ENCODE measurements around the gene DMD.
"Not testable (repeated sequence)": the region's sequence is repeated elsewhere in the genome, so short reads cannot be mapped to it uniquely, and the experiment has no call there.

The DMD gene

DNA sequence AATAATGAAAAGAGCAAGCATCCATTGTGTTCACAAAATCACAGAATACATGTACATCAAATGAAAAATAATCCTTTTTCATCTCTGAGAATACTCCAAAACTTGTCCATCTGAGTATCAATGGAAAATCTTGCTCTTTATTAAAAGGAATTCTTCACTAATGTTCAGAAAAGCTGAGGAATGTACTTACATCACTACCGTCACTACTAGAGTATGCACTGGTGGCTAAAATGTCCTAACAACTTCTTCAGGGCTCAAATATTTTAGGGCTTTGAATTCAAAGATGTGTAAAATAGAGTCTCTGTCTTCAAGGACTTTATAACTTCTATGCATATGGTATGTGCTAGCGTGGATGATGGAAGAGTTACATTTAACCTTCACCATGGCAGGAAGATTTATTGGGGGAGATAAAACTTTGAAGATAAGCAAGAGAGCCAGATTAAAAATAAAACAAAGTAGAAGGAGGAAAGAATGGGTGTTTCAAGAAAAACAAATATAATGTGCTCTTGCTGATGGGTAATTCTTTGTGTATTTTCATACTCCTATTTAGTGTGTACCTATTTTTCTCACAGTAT lies 55.1 kb downstream of the DMD start:
- peak; percentile 2 for DNase-seq (ENCODE audit: low read depth, low spot score)

DNA sequence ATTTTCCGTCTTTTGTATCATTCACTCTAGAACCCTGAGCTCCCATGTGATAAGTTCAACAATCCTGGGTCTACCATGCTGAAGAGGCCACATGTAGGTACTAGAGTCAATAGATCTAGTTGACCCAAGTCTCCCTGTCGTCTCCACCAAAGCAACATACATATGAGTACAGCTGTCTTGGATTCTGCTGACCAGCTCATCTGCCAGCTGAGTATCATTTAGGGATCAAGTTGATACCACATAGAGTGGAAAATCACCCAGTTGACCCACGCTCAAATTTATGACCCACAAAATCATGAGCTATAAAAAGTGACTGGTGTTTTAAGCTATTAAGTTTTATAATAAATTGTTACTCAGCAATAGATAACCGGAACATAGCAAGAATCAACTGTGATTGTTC lies 61.8 kb downstream of the DMD start:
- DNase-seq (ENCODE audit: low read depth, low spot score) = no peak

DNA sequence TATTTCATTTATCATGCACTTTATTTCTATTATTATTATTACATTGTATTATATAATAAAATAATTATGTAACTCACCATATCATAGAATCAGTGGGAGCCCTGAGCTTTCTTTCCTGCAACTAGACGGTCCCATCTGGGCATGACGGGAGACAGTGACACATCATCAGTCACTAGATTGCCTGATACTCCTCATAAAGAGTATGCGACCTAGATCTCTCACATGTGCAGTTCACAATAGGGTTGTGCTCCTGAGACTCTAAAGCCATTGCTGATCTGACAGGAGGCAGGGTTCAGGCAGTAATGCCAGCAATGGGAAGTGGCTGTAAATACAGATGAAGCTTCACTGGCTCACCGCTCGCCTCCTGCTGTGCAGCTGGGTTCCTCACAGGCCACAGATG lies 62.3 kb downstream of the DMD start:
- DNase-seq (ENCODE audit: low read depth, low spot score) = no peak

DNA sequence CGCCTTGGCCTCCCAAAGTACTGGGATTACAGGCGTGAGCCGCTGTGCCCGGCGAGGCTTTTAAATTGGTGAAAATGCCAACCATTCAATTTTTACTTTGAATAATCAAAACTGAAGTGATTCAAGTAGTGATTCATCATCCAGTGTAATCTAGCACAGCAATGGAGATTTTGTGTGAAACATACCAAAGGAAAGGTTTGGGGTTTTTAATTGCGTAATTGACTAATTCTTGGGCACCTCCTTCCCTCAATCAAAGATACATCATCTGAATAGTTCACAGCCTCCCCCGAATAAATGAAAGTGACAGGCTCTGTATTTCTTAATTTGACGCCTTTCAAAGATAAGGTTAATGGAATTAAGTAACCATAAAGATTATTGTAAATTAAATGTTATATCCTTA lies 69.0 kb downstream of the DMD start:
- DNase-seq (ENCODE audit: low read depth, low spot score) = peak; percentile 1

DNA sequence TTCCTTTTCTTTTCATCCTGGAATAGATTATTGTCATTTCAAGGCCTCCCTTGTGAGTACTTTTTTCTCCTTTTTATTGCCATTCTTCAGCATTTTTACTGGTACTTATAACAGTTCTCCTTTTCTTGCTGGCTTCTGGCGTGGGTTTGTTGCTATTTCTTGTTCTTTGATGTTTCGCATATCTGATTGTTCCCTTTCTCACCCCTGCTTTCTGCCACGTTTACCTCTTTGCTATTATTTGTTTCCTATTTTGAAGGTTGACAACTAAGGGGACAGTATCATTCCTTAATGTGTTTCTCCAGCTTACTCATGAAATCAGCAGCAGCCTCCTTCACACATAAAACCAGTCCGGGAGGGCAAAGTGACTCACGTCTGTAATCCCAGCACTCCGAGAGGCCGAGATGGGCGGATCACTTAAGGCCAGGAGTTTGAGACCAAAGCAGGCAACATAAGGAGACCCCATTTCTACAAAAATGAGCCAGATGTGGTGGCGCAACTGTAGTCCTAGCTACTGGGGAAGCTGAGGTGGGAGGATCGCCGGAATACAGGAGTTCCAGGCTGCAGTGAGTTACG lies 72.6 kb downstream of the DMD start:
- DNase-seq (ENCODE audit: low read depth, low spot score) = peak; percentile 18

DNA sequence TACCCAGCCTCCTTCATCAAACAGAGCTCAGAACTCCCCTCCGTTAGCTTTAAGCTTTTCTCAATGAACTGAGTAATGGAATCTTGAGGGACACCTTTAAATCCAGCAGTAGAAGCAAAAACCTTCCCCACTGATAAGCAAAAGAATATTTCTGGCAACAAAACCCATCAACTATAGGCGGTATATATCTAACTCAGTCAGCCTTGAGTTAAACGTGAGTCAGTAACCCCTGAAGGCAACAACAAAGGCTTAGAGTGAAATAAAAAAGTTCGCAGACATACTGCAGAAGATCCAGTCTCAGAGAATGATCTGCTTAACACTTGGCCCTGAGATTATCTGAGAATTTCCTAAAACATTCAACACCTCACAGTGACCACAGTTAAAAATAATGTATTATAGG lies 77.2 kb downstream of the DMD start:
- no peak for DNase-seq (ENCODE audit: low read depth, low spot score)

DNA sequence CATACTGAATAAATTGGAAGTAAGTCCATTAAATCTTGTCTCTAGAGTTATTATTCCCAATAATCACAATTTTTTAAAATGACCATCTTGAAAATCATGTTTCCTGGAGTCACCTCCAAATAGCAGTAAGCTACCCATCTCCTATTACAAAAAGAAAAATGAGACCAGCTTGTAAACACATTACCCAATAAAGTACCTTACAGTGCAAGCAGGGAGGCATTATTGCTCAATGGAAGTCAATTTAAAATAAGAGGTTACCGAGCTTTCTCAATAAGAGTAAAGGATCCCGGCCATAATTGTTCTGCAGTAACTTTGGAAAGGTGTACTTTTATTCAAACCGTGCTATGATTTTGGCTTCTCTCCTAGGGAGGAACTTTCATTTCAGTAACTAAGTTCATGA lies 78.0 kb downstream of the DMD start:
- no peak for DNase-seq (ENCODE audit: low read depth, low spot score)

DNA sequence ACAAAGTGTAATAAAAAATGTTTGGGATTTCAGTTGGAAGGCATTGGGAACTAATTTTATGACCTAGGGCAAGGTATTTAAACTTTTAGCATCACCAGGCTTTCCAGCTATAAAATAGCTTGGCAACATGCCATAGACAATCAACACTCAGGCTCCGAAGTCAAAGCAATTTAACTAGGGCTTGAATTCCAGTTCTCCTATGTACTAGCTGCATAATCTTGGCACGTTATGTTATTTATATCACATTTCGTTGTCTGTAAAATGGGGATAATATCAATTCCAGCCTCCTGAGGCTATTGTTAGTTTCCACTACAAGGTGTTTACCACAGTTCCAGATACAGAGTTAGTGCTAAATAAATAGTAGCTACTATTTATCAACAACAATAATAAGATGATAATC lies 78.8 kb downstream of the DMD start:
- DNase-seq (ENCODE audit: low read depth, low spot score) = no peak

DNA sequence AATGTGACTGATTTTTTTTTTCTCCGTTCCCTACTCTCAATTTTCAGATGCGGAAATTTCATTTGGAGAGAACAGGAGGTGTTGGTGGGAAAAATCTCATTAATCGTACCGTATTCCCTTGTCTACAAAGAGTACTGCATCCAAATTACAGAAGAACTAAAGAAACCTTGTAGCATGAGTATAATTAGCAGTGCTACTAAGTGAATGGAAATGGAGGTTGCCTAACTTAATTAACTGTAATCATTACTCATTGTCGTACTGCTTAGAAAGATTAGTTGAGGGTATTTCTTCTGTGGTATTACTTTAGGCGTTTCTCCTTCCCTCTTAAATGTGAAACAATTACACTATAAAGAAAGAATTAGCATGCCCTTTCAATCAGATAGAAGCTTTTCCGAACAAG lies 81.7 kb downstream of the DMD start:
- DNase-seq (ENCODE audit: low read depth, low spot score) = no peak

DNA sequence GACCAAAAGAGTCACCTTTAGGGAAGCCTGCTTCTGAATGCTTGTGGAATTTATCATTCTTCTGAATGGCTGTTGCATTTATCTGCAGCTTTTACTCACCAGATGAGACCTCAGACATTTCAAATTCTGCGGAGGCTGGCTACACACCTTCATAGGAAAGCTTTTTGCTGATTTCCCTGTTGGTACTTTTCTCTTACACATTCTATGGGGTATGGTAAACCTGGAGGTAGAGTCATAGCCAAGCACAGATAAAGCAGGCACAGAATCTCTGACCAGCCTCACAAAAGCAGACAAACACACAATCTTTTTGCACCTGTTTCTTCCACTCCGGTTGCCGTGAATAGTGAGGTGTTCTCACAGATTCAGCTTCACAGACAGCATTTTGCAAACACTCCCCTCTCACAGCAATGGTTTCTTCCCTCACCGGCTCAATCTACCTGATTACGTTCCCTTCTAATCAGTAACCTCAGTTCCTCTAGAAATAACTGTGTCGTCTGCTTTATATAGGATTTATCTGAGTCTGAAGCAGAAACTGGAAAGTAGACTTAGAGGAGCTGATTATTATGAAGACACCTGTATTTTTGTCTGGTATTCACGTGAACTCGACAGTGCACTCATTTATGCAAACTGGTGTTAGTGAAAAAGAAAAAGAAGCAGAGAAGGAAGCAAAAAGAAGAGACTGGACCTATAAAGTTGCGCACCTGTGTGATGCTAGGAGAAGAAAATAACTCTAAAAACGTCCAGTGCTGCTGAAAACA lies 83.1 kb downstream of the DMD start:
- DNase-seq (ENCODE audit: low read depth, low spot score) = no peak

DNA sequence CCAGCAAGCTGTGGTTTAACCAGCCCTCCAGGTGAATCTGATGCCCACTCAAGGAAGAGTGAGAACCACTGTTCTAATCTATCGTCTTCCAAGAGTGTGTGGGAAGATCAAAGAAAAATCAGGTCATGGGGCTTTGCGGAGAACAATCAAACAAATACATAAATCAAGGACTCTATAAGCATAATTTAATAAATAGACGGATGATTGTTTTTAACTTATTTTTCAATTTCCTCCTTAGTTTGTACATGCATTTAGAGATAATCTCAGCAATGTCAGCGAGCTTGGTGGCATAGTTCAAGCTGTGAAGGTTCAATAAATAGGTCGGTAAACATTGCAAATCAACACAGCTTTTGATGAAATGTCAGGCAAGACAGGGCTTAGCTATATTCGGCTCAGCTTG lies 84.9 kb downstream of the DMD start:
- no peak for DNase-seq (ENCODE audit: low read depth, low spot score)

DNA sequence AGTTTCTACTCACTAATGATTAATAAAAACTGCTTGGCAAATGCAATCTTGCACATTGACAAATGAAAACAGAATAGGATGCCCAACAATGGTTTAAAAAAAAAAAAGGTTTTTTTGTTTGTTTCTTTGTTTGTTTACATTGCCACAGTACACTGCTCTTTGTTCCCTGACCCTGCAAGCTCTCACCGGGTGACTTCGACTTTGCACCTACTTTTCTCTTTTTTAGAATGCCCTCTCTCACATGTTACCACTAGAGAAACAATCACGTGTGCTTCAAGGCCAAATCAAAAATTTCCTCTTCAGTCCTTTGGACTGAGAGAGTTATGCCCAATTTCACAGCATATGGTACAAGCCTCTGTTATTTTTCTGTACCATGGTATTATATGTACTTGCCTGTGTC lies 101.5 kb downstream of the DMD start:
- DNase-seq (ENCODE audit: low read depth, low spot score) = no peak

DNA sequence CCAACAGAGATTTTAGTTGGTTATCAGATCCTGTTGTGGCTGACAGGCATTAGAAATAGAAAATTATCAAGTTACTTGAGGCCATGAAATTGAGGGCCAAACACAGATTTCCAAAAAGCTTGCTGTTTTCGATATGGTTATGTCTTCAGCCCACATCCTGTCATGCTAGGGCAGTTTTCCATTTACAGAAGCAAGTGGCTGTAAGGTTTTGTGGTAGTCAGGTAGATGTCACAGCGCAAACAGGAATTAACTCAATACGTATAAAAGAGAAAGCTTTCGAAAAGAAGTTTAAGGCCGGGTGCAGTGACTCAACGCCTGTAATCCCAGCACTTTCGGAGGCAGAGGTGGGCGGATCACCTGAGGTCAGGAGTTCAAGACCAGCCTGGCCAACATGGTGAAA lies 104.6 kb downstream of the DMD start:
- DNase-seq (ENCODE audit: low read depth, low spot score) = no peak

DNA sequence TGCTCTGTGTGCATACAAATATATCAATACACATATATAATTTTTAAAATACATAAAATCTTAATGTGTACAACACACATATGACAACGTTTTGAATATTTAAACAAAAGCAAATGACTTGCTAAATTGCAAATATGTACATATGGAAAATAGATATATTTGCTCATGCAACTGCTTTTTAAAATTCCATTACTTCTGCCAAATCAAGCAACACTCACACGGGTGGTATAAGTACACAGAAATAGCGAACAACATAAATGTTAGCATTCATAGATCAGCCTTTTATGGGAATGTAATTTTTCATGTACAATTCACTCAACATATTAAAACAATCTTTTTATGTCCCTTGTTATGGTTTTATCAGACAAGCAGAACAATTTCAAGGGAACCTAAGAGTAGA lies 116.3 kb downstream of the DMD start:
- DNase-seq (ENCODE audit: low read depth, low spot score) = no peak

DNA sequence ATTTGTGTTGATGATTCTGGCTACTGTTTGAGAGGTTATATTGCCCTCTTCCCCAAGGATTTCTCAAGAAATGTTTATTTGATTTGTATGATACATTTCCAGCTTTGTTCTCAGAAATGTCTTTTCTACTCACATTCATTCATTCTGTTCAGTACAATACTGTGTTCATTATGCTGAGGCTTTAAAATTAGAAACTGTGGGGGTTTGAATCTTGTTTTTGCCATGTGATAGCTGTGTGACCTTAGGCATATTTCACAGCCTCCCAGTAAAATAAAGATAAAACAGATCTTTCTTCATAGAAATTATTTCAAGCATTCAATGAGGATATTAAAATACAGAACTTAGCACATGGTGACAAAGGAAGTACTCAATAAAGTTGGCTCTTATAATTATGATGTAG lies 123.9 kb downstream of the DMD start:
- no peak for DNase-seq (ENCODE audit: low read depth, low spot score)

DNA sequence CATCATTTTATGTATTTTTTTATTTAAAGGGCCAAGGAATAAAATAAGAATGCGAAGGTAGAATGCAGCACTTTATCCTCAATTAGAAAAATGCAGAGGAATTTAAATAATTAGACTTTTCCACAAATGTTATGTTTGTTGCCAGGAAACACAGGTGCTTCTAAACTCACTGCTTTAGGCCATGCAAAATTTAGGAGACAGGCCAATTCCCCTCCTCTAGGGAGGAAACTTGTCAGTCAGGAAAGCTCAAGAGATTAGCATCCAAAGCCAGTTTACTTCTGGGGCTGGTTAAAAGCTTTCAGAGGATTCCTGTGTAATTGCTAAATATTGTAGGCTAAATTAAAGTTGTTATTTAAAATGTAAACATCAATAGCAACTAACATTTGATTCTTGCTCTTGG lies 124.5 kb downstream of the DMD start:
- no peak for DNase-seq (ENCODE audit: low read depth, low spot score)

DNA sequence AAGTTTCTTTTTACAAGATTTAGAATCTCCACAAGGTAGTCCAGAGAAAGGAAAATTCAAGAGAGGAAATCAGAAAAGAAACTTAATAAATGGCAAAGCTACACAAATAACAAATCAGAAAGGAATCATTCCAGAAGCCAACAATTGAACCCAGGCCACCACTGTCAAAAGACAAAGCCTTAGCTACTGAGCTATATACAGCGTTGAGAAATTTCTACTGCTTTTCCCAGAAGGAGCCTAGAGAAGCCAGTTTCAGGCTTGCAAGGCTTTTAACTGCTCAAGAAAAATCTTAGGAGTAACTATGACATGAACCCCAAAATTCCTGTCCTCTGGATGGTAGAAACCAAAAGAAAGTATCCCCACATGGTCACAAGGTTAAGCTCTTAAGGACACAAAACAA lies 129.0 kb downstream of the DMD start:
- no peak for DNase-seq (ENCODE audit: low read depth, low spot score)

DNA sequence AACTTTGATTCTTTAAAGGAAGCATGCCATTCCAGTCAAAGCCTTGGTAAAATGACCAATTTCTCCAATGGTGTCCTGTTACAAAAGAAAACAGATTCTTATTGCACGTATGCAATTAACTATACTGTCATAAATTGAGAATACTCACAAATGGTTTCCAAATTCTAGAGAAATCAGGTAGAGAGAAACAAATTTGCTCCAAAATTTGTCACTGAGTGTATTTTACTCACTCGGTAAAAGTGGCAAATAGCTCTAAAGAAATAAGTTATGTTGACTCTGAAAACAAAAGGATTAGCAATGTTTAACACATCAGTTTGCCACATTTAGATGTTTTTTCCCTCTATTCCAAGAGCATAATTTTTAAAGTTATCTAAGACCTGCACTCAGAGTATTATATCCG lies 133.1 kb downstream of the DMD start:
- DNase-seq (ENCODE audit: low read depth, low spot score) = no peak

DNA sequence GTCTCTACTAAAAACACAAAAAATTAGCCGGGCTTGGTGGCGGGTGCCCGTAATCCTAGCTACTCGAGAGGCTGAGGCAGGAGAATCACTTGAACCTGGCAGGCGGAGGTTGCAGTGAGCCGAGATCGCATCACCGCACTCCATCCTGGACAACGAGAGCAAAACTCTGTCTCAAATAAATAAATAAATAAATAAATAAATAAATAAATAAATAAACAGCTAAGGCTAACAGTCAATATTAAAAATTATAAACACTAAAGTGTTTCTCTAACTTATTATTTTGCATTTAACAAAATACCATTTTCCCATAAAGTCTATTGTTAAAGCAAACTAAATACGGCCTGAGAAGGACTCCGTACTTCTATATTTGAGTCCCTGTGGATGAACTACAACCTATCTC lies 137.7 kb downstream of the DMD start:
- not testable (repeated sequence) for DNase-seq (ENCODE audit: low read depth, low spot score)

DNA sequence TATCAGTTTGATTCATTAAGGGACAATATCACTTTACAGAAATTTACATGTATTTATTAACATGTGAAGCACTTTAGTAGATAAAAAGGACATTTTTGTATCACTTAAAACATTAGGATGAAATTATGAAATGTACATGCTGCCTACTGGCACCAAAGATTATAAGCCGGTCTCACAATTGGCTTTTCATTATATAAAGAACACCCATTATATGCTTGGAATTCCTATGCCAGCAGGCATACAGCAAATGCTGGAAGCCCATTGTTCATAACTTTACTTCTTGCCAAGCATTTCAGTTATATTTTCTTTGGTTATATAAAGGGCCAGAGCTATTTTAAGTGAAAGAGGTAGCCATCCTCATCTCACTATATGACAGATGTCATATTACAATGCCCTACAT lies 145.9 kb downstream of the DMD start:
- no peak for DNase-seq (ENCODE audit: low read depth, low spot score)

DNA sequence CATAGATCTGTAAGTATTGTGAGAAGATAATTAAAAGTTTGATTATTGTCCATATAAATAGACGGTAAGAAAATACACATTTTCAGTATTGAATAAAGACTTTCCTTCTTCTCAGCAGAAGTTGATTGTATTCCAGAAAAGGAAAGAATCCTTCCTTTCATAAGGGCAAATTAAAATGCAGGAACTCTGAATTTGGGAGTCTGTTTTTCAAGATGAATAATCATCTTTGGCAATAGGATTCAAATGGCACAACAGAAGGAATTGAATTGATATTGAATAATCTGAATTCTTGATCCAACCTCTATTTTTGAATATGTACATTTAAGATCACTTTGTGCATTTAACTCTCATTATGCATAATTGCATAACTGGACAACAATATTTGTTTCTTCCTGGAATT lies 149.3 kb downstream of the DMD start:
- DNase-seq (ENCODE audit: low read depth, low spot score) = no peak

DNA sequence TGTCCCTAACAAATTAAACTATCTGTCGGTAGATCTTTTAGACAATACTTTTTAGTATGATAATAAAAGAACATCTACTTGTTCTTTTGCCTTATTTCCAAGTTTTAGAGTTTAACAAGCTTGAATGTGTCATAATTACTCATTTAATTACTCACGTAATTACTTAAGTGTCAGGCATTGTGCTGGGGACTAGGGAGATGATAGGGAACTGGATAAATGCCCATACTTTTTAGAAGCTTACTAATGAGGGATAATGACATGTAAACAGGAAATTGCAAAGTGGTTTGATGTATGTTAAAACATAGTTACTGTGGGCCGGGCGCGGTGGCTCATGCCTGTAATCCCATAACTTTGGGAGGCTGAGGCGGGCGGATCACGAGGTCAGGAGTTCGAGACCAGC lies 158.3 kb downstream of the DMD start:
- no peak for DNase-seq (ENCODE audit: low read depth, low spot score)

DNA sequence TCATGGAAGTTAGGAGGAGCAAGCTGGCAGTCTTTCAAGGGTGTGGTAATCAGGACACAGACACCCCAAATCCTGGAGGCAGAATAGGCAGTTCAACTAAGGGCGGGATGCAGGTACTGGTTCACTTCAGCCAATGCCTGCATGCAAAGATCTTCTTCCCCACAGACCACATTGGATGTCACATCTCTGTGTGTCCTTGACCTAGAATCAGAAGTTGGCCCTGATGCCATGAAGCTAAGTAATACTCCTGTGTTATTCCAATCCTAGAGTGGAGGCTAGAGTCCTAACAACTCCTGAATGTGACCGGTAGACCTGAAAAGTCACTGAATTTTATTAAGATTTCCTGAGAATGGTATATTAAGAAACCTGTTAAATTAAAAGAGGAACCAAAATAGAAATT lies 165.5 kb downstream of the DMD start:
- DNase-seq (ENCODE audit: low read depth, low spot score) = no peak

DNA sequence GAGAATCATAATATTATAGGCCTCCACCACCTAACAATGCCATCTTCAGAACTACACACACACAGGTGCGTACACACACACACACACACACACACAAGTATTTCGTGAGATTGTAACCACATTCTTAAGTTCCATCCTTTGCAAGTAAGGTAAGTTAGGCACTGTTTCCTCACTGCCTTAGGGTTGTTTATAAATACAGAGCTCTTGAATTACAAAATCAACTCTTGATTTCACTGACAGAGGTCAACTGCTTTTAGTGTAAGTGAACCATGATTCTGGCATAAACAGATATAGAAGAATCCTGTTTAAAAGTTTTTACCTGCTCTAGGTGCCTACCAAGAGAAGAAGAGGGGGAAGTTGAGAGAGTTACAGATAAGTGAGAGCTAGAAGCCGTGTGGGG lies 166.1 kb downstream of the DMD start:
- DNase-seq (ENCODE audit: low read depth, low spot score) = no peak
